Measurements from ENCODE around the gene ZDHHC16.
"Not testable (repeated sequence)": the region's sequence is repeated elsewhere in the genome, so short reads cannot be mapped to it uniquely, and the experiment has no call there.

ZDHHC16 gene

GRCh38 chr10:97435211-97435610, 10.8 kb upstream of the ZDHHC16 start:
- DNase-seq, result no peak

GRCh38 chr10:97442277-97442676, 3.7 kb upstream of the ZDHHC16 start:
- no peak for DNase-seq

- no peak for DNase-seq
Observed at GRCh38 chr10:97444212-97444611, 1.8 kb upstream of the ZDHHC16 start.

- no peak for DNase-seq
Observed at GRCh38 chr10:97445357-97445721, 636 bp upstream of the ZDHHC16 start.

GRCh38 chr10:97450828-97451227, 4.9 kb downstream of the ZDHHC16 start:
- no peak for DNase-seq

GRCh38 chr10:97451605-97452004, 5.6 kb downstream of the ZDHHC16 start:
- no peak for DNase-seq

- DNase-seq, result no peak
Observed at GRCh38 chr10:97452352-97452751, 6.4 kb downstream of the ZDHHC16 start.

GRCh38 chr10:97454330-97455036, 8.5 kb downstream of the ZDHHC16 start:
- no peak for DNase-seq

- DNase-seq, result no peak
Observed at GRCh38 chr10:97456034-97456685, 10.2 kb downstream of the ZDHHC16 start.

GRCh38 chr10:97456686-97457065, 10.7 kb downstream of the ZDHHC16 start:
- no peak for DNase-seq

- DNase-seq, result no peak
Observed at GRCh38 chr10:97459111-97459510, 13.1 kb downstream of the ZDHHC16 start.

- no peak for DNase-seq
Observed at GRCh38 chr10:97459933-97460332, 14.0 kb downstream of the ZDHHC16 start.

- DNase-seq, result no peak
Observed at GRCh38 chr10:97462309-97462708, 16.3 kb downstream of the ZDHHC16 start.

- peak; percentile 23 for DNase-seq
Observed at GRCh38 chr10:97463363-97464132, 17.6 kb downstream of the ZDHHC16 start.

GRCh38 chr10:97464226-97464625, 18.3 kb downstream of the ZDHHC16 start:
- no peak for DNase-seq

- no peak for DNase-seq
Observed at GRCh38 chr10:97465982-97466381, 20.0 kb downstream of the ZDHHC16 start.

- DNase-seq, result no peak
Observed at GRCh38 chr10:97466755-97467154, 20.8 kb downstream of the ZDHHC16 start.

- peak; percentile 55 for DNase-seq
Observed at GRCh38 chr10:97468162-97468561, 22.2 kb downstream of the ZDHHC16 start.

- DNase-seq, result not testable (repeated sequence)
Observed at GRCh38 chr10:97468781-97469180, 22.8 kb downstream of the ZDHHC16 start.

- no peak for DNase-seq
Observed at GRCh38 chr10:97474918-97475317, 28.9 kb downstream of the ZDHHC16 start.

- no peak for DNase-seq
Observed at GRCh38 chr10:97475936-97476594, 30.1 kb downstream of the ZDHHC16 start.

GRCh38 chr10:97479410-97479809, 33.4 kb downstream of the ZDHHC16 start:
- DNase-seq, result not testable (repeated sequence)

GRCh38 chr10:97479939-97480338, 34.0 kb downstream of the ZDHHC16 start:
- DNase-seq, result no peak
